GM13977 (cell line): Measurements from ENCODE around the gene KCND2.
A peak's percentile ranks its signal among the peaks of the same experiment; 100 is the strongest.
"Not testable (repeated sequence)": the region's sequence is repeated elsewhere in the genome, so short reads cannot be mapped to it uniquely, and the experiment has no call there.

ENCODE experiments used
- DNase-seq: peaks from one replicate; pipeline ENCODE4 v3.0.0; 2012; ENCODE audit warnings: low spot score
- CTCF ChIP-seq: IDR thresholded peaks from 2 replicates; pipeline ENCODE4 v1.5.1; 2012; ENCODE audit warnings: mild to moderate bottlenecking, control low read depth; ENCODE audit not compliant: insufficient read depth; ENCODE audit errors: extremely low read depth, missing control alignments
- in situ Hi-C: fragments of 300-500 bp; cut with MboI; formaldehyde crosslinking; loops from one replicate; pipeline ENCODE4 v1.12.0; 2022; ENCODE audit warnings: low sequenced_read_pairs, low pct_unique_long_range_greater_than_20kb, mixed read lengths, inconsistent platforms; ENCODE audit not compliant: unreplicated experiment

The KCND2 gene

GRCh38 chr7:120760050-120760449 is 487.1 kb downstream of the KCND2 start:
- in situ Hi-C loops: no loop called here
- no peak for TF ChIP-seq CTCF

GRCh38 chr7:120760851-120761250 is 487.9 kb downstream of the KCND2 start:
- DNase-seq: no peak
- no peak for TF ChIP-seq CTCF
- in situ Hi-C loops: no loop called here

More at GRCh38 chr7:120760050-120760449, 487.1 kb downstream of the KCND2 start:
- DNase-seq: peak; percentile 28

GRCh38 chr7:120770206-120770605 is 497.2 kb downstream of the KCND2 start:
- in situ Hi-C loops: no loop called here
- TF ChIP-seq CTCF: no peak
- DNase-seq: no peak

GRCh38 chr7:120774481-120774880 is 501.5 kb downstream of the KCND2 start:
- no peak for TF ChIP-seq CTCF
- in situ Hi-C loops: no loop called here
- no peak for DNase-seq

- in situ Hi-C loops: loop anchor here (25.0 kb wide), 1 partner anchor 337 kb away; no protein-coding TSS in a partner anchor
- DNase-seq: no peak
- no peak for TF ChIP-seq CTCF
Measured at GRCh38 chr7:120775755-120776154, 502.8 kb downstream of the KCND2 start.

GRCh38 chr7:120779078-120779477 is 506.1 kb downstream of the KCND2 start:
- DNase-seq: not testable (repeated sequence)
- in situ Hi-C loops: loop anchor here (25.0 kb wide), 1 partner anchor 333 kb away; no protein-coding TSS in a partner anchor

GRCh38 chr7:120780451-120780850 is 507.5 kb downstream of the KCND2 start:
- in situ Hi-C loops: loop anchor here (25.0 kb wide), 1 partner anchor 332 kb away; no protein-coding TSS in a partner anchor
- DNase-seq: not testable (repeated sequence)

GRCh38 chr7:120780938-120781337 is 508.0 kb downstream of the KCND2 start:
- no peak for DNase-seq
- in situ Hi-C loops: loop anchor here (25.0 kb wide), 1 partner anchor 331 kb away; no protein-coding TSS in a partner anchor
- TF ChIP-seq CTCF: no peak

- DNase-seq: not testable (repeated sequence)
- in situ Hi-C loops: loop anchor here (25.0 kb wide), 1 partner anchor 330 kb away; no protein-coding TSS in a partner anchor
Measured at GRCh38 chr7:120781924-120782323, 508.9 kb downstream of the KCND2 start.
